Uterus (tissue), 2 donors: ENCODE measurements around the gene CNDP2.

Experiments
- POLR2A ChIP-seq, 2 donors: fragments of 450-650 bp; IDR thresholded peaks; one replicate each; pipeline ENCODE4 v1.6.1; 2016; ENCODE audit warnings: antibody characterized with exemption in 2 of 2, mild to moderate bottlenecking in 1 of 2, moderate library complexity in 1 of 2
- TF ChIP-seq, protein P1 (sequence below), 4 experiments: fragments of 200-600 bp in 2 of 4; fragments of 450-650 bp in 2 of 4; sonication (generic) in 2 of 4; IDR thresholded peaks; one replicate each; pipeline ENCODE4 v1.5.1; 2016 to 2019; ENCODE audit warnings: antibody characterized with exemption in 4 of 4, mild to moderate bottlenecking in 2 of 4, moderate library complexity in 1 of 4

DNA sequence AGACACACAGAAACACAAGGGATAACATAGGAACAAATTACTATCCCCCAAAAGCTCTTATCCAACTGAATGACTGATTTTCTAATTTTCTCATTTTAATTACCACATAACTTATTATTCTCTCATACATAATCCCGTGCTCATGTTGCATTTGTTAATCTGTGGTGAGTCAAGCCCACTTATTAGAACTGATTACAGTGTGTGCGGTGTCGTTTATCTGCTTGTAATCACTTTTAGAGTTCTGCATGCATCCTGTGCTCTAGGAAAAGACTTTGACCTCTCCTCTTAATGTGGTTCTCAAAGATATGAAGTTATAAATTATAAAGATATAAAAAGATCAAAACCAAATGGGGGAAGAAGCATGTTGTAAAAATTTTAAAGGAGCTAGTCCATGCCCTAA lies 67.8 kb downstream of the CNDP2 start:
- TF ChIP-seq, protein P1, sequence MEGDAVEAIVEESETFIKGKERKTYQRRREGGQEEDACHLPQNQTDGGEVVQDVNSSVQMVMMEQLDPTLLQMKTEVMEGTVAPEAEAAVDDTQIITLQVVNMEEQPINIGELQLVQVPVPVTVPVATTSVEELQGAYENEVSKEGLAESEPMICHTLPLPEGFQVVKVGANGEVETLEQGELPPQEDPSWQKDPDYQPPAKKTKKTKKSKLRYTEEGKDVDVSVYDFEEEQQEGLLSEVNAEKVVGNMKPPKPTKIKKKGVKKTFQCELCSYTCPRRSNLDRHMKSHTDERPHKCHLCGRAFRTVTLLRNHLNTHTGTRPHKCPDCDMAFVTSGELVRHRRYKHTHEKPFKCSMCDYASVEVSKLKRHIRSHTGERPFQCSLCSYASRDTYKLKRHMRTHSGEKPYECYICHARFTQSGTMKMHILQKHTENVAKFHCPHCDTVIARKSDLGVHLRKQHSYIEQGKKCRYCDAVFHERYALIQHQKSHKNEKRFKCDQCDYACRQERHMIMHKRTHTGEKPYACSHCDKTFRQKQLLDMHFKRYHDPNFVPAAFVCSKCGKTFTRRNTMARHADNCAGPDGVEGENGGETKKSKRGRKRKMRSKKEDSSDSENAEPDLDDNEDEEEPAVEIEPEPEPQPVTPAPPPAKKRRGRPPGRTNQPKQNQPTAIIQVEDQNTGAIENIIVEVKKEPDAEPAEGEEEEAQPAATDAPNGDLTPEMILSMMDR (IDR thresholded peaks at IDR 0.05): no peak
- no peak for TF ChIP-seq POLR2A (IDR thresholded peaks at IDR 0.05)
